Measurements from ENCODE around the gene KAT5. TPM values are rescaled to one million over a fixed set of nuclear protein-coding genes. Genes with fewer than 3 reads are reported as not detected.
A peak's percentile ranks its signal among the peaks of the same experiment; 100 is the strongest.

Gene KAT5
- total and polyA plus RNA-seq, 2 of the 13 experiments (the other 11 are each of a cell fraction or from before 2014, with no cell fraction given): 35.2 to 48.3 TPM

DNA sequence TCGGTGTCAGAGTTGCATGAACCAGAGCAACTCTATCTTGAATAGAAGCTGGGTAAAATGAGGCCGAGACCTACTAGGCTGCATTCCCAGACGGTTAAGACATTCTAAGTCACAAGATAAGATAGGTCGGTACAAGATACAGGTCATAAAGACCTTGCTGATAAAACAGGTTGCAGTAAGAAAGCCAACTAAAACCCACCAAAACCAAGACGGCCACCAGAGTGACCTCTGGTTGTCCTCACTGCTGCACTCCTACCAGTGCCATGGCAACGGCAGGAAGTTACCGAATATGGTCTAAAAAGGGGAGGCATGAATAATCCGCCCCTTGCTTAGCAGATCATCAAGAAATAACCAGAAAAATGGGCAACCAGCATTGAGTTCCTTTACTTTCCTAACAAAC is 2.4 kb upstream of the KAT5 start:
- WGBS (ENCODE audit: low lambda C conversion rate): 59% methylated on average over 8 of the region's 8 CpGs
- ChIA-PET POLR2A (no interaction called here), CTCF (ENCODE audit: low intra/inter-chr PET ratio, low total read pairs) (no interaction called here)
- no TSS peak for BruUV-seq (replicated peaks)
- FAIRE-seq (no peak), ATAC-seq (no peak), DNase-seq (ENCODE audit: low spot score) (no peak)
- intact Hi-C loops (cut with micrococcal nuclease; ENCODE audit: unreplicated experiment): no loop called here
- H4K20me1 ChIP-seq (ENCODE audit: insufficient read depth, low read length): no peaks in the 10 kb centered on the region
- no peak overlapping the region for H3K4me2 ChIP-seq (ENCODE audit: low read depth, low read length)
- H3K36me3 ChIP-seq (replicated peaks in 1 of 2; ENCODE audit: control insufficient read depth in 1 of 2, insufficient read depth in 2 of 2, low read length in 2 of 2): peaks cover 6 to 17% of the 10 kb centered on the region in 2 experiments; a peak in 4 of 5 replicates
- peaks cover 27% of the 10 kb centered on the region for H3K4me1 ChIP-seq (ENCODE audit: insufficient read depth, low read length)
- H3K9me3 ChIP-seq (ENCODE audit: low read length): no peaks in the 10 kb centered on the region
- peaks cover 5% of the 10 kb centered on the region for H3K79me2 ChIP-seq (ENCODE audit: insufficient read depth, low read length)
- no peak overlapping the region for H3K4me3 ChIP-seq (replicated peaks in 1 of 3; ENCODE audit: insufficient read depth in 1 of 3, low read depth in 2 of 3, low read length in 3 of 3)
- no peak overlapping the region for H2AFZ ChIP-seq (ENCODE audit: low read length)
- H3K27ac ChIP-seq (ENCODE audit: extremely low read length, insufficient read depth, low read length): no peak overlapping the region
- TF ChIP-seq SRF (IDR thresholded peaks at IDR 0.05; ENCODE audit: low read depth, low read length) (peak; percentile 91), CHCHD3 (CRISPR knock-in tag; IDR thresholded peaks at IDR 0.05) (no peak)
- in situ Hi-C loops (cut with HindIII; ENCODE audit: extremely low pct_ligation_motif_present, low pct_unique_long_range_greater_than_20kb): loop anchor here (10.0 kb wide), 2 partner anchors 105 to 275 kb away; no protein-coding TSS in a partner anchor
- no peaks in the 10 kb centered on the region; a peak in 1 of 5 replicates for H3K27me3 ChIP-seq (ENCODE audit: control insufficient read depth in 1 of 2, insufficient read depth in 2 of 2, low read length in 2 of 2)
- no peak overlapping the region for H3K9ac ChIP-seq (ENCODE audit: insufficient read depth, low read depth, low read length)

DNA sequence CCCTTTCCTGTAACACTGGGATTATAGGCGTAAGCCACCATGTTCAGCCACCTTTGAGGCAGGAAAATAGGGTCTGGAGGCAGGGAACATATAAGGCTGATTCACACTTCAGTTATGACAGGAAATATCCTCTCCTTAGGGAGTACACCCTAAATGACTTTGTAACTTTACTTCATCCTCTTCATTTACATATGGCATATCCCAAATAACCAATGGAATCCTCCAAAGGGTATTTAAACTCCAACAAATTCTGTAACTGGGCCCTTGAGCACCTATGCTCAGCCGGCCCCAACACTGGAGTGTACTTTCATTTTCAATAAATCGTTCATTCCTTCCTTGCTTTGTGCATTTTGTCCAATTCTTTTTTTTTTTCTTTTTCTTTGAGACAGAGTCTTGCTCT is 1.6 kb upstream of the KAT5 start:
- 34% methylated on average over 3 of the region's 3 CpGs for WGBS (ENCODE audit: low lambda C conversion rate)
- no peak for ATAC-seq
- CTCF ChIA-PET (ENCODE audit: low intra/inter-chr PET ratio, low total read pairs): interaction anchor here (1.2 to 2.9 kb wide), 2 partner anchors 108 to 150 kb away, joined by 3 to 40 read pairs; partner anchors contain the start of gene MUS81
- TF ChIP-seq ZNF616 (CRISPR knock-in tag; IDR thresholded peaks at IDR 0.05; ENCODE audit: low read depth): no peak
- TF ChIP-seq U2AF1 (optimal IDR thresholded peaks at IDR 0.05; ENCODE audit: low read depth, low read length): no peak
- TF ChIP-seq ZBTB8A (CRISPR knock-in tag; IDR thresholded peaks at IDR 0.05; ENCODE audit: borderline replicate concordance, low read depth): no peak
- no peak for TF ChIP-seq GATAD2A (CRISPR knock-in tag; IDR thresholded peaks at IDR 0.05)
- no peak for TF ChIP-seq ZNF572 (CRISPR knock-in tag; IDR thresholded peaks at IDR 0.05)
- TF ChIP-seq ZNF556 (CRISPR knock-in tag; IDR thresholded peaks at IDR 0.05; ENCODE audit: borderline replicate concordance): no peak
- TF ChIP-seq ZEB1 (IDR thresholded peaks at IDR 0.05; ENCODE audit: insufficient replicate concordance, low read depth): no peak
- TF ChIP-seq RBM39 (IDR thresholded peaks at IDR 0.05; ENCODE audit: low read depth, low read length, poor library complexity, severe bottlenecking): no peak
- no peak for TF ChIP-seq FOXA1 (IDR thresholded peaks at IDR 0.05)
- TF ChIP-seq FOXA1 (CRISPR knock-in tag; IDR thresholded peaks at IDR 0.05): no peak
- TF ChIP-seq SPEN (CRISPR knock-in tag; IDR thresholded peaks at IDR 0.05; ENCODE audit: low read depth): no peak
- no peak for TF ChIP-seq ZFP82 (CRISPR knock-in tag; IDR thresholded peaks at IDR 0.05; ENCODE audit: borderline replicate concordance)
- TF ChIP-seq ZFP41 (CRISPR knock-in tag; IDR thresholded peaks at IDR 0.05; ENCODE audit: borderline replicate concordance): no peak
- TF ChIP-seq HNF1B (CRISPR knock-in tag; IDR thresholded peaks at IDR 0.05): no peak
- TF ChIP-seq NR2F1 (CRISPR knock-in tag; IDR thresholded peaks at IDR 0.05): no peak

More for the DNA sequence above, 1.6 kb upstream of the KAT5 start:
- H3K9ac ChIP-seq (ENCODE audit: insufficient read depth, low read depth, low read length): no peak overlapping the region
- no peaks in the 10 kb centered on the region; a peak in 1 of 5 replicates for H3K27me3 ChIP-seq (ENCODE audit: control insufficient read depth in 1 of 2, insufficient read depth in 2 of 2, low read length in 2 of 2)
- no TSS peak for BruUV-seq (replicated peaks)
- no peaks in the 10 kb centered on the region for H3K9me3 ChIP-seq (ENCODE audit: low read length)
- DNase-seq (ENCODE audit: low spot score) (no peak), FAIRE-seq (no peak)
- peaks cover 27% of the 10 kb centered on the region for H3K4me1 ChIP-seq (ENCODE audit: insufficient read depth, low read length)
- no peak overlapping the region for H3K27ac ChIP-seq (ENCODE audit: extremely low read length, insufficient read depth, low read length)
- peak overlapping the region; percentile 25; the same call in 1 of the 2 replicates for H3K4me2 ChIP-seq (ENCODE audit: low read depth, low read length)
- POLR2A ChIA-PET: interaction anchor here (1.5 to 2.7 kb wide), 3 partner anchors 10 to 113 kb away, joined by 3 to 56 read pairs (median 4); partner anchors contain the start of genes RELA and RNASEH2C
- no peak overlapping the region for H3K4me3 ChIP-seq (replicated peaks in 1 of 3; ENCODE audit: insufficient read depth in 1 of 3, low read depth in 2 of 3, low read length in 3 of 3)
- no peak overlapping the region for H2AFZ ChIP-seq (ENCODE audit: low read length)
- in situ Hi-C loops (cut with HindIII; ENCODE audit: extremely low pct_ligation_motif_present, low pct_unique_long_range_greater_than_20kb): loop anchor here (10.0 kb wide), 2 partner anchors 104 to 274 kb away; no protein-coding TSS in a partner anchor
- intact Hi-C loops (cut with micrococcal nuclease; ENCODE audit: unreplicated experiment): no loop called here
- H4K20me1 ChIP-seq (ENCODE audit: insufficient read depth, low read length): no peaks in the 10 kb centered on the region
- H3K36me3 ChIP-seq (replicated peaks in 1 of 2; ENCODE audit: control insufficient read depth in 1 of 2, insufficient read depth in 2 of 2, low read length in 2 of 2): peaks cover 10 to 23% of the 10 kb centered on the region in 2 experiments
- peaks cover 5% of the 10 kb centered on the region for H3K79me2 ChIP-seq (ENCODE audit: insufficient read depth, low read length)
